H1 (cell line): ENCODE data around the gene SELENOV. TPM values are rescaled to one million over a fixed set of nuclear protein-coding genes. Genes with fewer than 3 reads are reported as not detected.

Experiments used
- CTCF ChIA-PET: fragments of 300-600 bp; sonication (Branson Sonifier 250); formaldehyde crosslinking; loops from one replicate; lab custom pipeline; 2021; ENCODE audit not compliant: partially characterized antibody; lab: Charles Lee
- POLR2A ChIA-PET: fragments of 300-600 bp; sonication (Branson Sonifier 250); formaldehyde crosslinking; loops from one replicate; lab custom pipeline; 2021; ENCODE audit warnings: inconsistent platforms; ENCODE audit not compliant: partially characterized antibody; lab: Charles Lee
- DNase-seq, 2 experiments: peaks; one replicate each; pipeline versions ENCODE4 v3.0.0 to v3.0.0-alpha.2; 2010 to 2022; ENCODE audit warnings: low spot score in 2 of 2, low read depth in 1 of 2, mixed read lengths in 1 of 2
- FAIRE-seq: peaks from 2 replicates; lab custom pipeline; 2011; peaks lifted over from hg19 to GRCh38; lab: Jason Lieb, UNC
- H2AFZ ChIP-seq: 2 replicates; pipeline ENCODE4 v1.8.1; 2012; ENCODE audit warnings: low read length, inconsistent platforms
- H2AK5ac ChIP-seq: 2 replicates; pipeline ENCODE4 v1.6.1; 2013; ENCODE audit warnings: low read depth, low read length
- H2BK120ac ChIP-seq: replicated peaks from 2 replicates; pipeline ENCODE3; 2013; ENCODE audit warnings: low read depth, low read length, inconsistent platforms
- H2BK12ac ChIP-seq: 2 replicates; pipeline ENCODE4 v1.6.1; 2013; ENCODE audit warnings: low read depth, low read length
- H2BK15ac ChIP-seq: 2 replicates; pipeline ENCODE4 v1.6.1; 2013; ENCODE audit warnings: low read length
- H2BK20ac ChIP-seq: 2 replicates; pipeline ENCODE4 v1.6.1; 2013; ENCODE audit warnings: low read length
- H2BK5ac ChIP-seq: 2 replicates; pipeline ENCODE4 v1.6.1; 2013; ENCODE audit warnings: low read depth, low read length
- H3K14ac ChIP-seq: 2 replicates; pipeline ENCODE4 v1.6.1; 2013; ENCODE audit warnings: inconsistent platforms; ENCODE audit not compliant: insufficient read length
- H3K18ac ChIP-seq: 2 replicates; pipeline ENCODE4 v1.6.1; 2013; ENCODE audit warnings: low read length; ENCODE audit errors: extremely low read depth
- H3K23ac ChIP-seq: 2 replicates; pipeline ENCODE4 v1.6.1; 2013; ENCODE audit warnings: inconsistent platforms; ENCODE audit not compliant: insufficient read length
- H3K23me2 ChIP-seq: 2 replicates; pipeline ENCODE4 v1.6.1; 2013; ENCODE audit warnings: low read depth, low read length
- H3K27ac ChIP-seq: 2 replicates; pipeline ENCODE4 v1.6.1; 2011; ENCODE audit warnings: low read depth, low read length, inconsistent platforms
- H3K27me3 ChIP-seq, 4 experiments: replicated peaks in 1 of 4; 1 replicate in 1 of 4; 2 replicates in 3 of 4; pipeline versions ENCODE4 v1.6.1 to v1.8.1; 2011 to 2013; ENCODE audit warnings: low read length in 3 of 4, mild to moderate bottlenecking in 3 of 4, inconsistent platforms in 2 of 4, mixed read lengths in 2 of 4, moderate library complexity in 1 of 4; ENCODE audit not compliant: control insufficient read depth in 3 of 4, insufficient read depth in 3 of 4; ENCODE audit errors: extremely low read depth in 1 of 4
- H3K36me3 ChIP-seq, 4 experiments: 2 replicates each; pipeline versions ENCODE4 v1.6.1 to v1.8.1; 2011 to 2013; ENCODE audit warnings: mild to moderate bottlenecking in 4 of 4, low read length in 3 of 4, moderate library complexity in 2 of 4, control low read depth in 1 of 4, inconsistent platforms in 1 of 4; ENCODE audit not compliant: insufficient read depth in 4 of 4, control insufficient read depth in 2 of 4
- H3K4ac ChIP-seq: replicated peaks from 2 replicates; pipeline ENCODE3; 2013; ENCODE audit warnings: low read length, low read depth, mixed read lengths, inconsistent platforms; ENCODE audit not compliant: insufficient read length
- H3K4me1 ChIP-seq, 4 experiments: replicated peaks in 1 of 4; 1 replicate in 1 of 4; 2 replicates in 3 of 4; pipeline versions ENCODE4 v1.6.1 to v1.8.1; 2011 to 2013; ENCODE audit warnings: low read length in 3 of 4, inconsistent platforms in 2 of 4, mixed read lengths in 1 of 4; ENCODE audit not compliant: insufficient read depth in 4 of 4, control insufficient read depth in 3 of 4
- H3K4me2 ChIP-seq, 2 experiments: 2 replicates each; pipeline versions ENCODE4 v1.6.1 to v1.8.1; 2011 to 2013; ENCODE audit warnings: low read depth in 2 of 2, low read length in 2 of 2, control low read depth in 1 of 2, inconsistent platforms in 1 of 2, mild to moderate bottlenecking in 1 of 2; ENCODE audit not compliant: insufficient read depth in 1 of 2
- H3K4me3 ChIP-seq, 4 experiments: fragments of 200-600, 300-600 bp in 1 of 4; sonication (generic), shearing (Covaris generic), sonication (Bioruptor Twin) in 1 of 4; 2 replicates each; pipeline versions ENCODE4 v1.5.1 to v1.8.1; 2011 to 2016; ENCODE audit warnings: low read length in 4 of 4, low read depth in 3 of 4, control low read depth in 2 of 4, inconsistent platforms in 2 of 4, mild to moderate bottlenecking in 2 of 4, mixed read lengths in 1 of 4, moderate library complexity in 1 of 4; ENCODE audit not compliant: insufficient read depth in 2 of 4; ENCODE audit errors: extremely low read depth in 1 of 4
- H3K56ac ChIP-seq: replicated peaks from 2 replicates; pipeline ENCODE3; 2013; ENCODE audit warnings: low read depth, mild to moderate bottlenecking, mixed read lengths, low read length, inconsistent platforms; ENCODE audit not compliant: insufficient read length
- H3K79me1 ChIP-seq: 2 replicates; pipeline ENCODE4 v1.6.1; 2013; ENCODE audit warnings: low read depth, low read length, control low read depth
- H3K79me2 ChIP-seq, 2 experiments: 2 replicates each; pipeline versions ENCODE4 v1.6.1 to v1.8.1; 2012 to 2013; ENCODE audit warnings: low read length in 2 of 2, mild to moderate bottlenecking in 2 of 2, inconsistent platforms in 1 of 2; ENCODE audit not compliant: insufficient read depth in 2 of 2, control insufficient read depth in 1 of 2
- H3K9ac ChIP-seq, 4 experiments: replicated peaks in 1 of 4; 1 replicate in 1 of 4; 2 replicates in 3 of 4; pipeline versions ENCODE4 v1.6.1 to v1.8.1; 2011 to 2013; ENCODE audit warnings: low read depth in 3 of 4, low read length in 3 of 4, control low read depth in 2 of 4, mild to moderate bottlenecking in 2 of 4, moderate library complexity in 2 of 4, inconsistent platforms in 1 of 4; ENCODE audit errors: extremely low read depth in 1 of 4
- H3K9me3 ChIP-seq, 2 experiments: 2 replicates each; pipeline versions ENCODE4 v1.6.1 to v1.8.1; 2012 to 2013; ENCODE audit warnings: mild to moderate bottlenecking in 2 of 2, moderate library complexity in 2 of 2, control low read depth in 1 of 2, inconsistent platforms in 1 of 2, low read depth in 1 of 2, low read length in 1 of 2, mixed read lengths in 1 of 2; ENCODE audit not compliant: insufficient read depth in 2 of 2
- H4K20me1 ChIP-seq, 2 experiments: replicated peaks in 1 of 2; 2 replicates each; pipeline versions ENCODE3 to v1.8.1; 2011 to 2013; ENCODE audit warnings: inconsistent platforms in 2 of 2, low read length in 2 of 2, mild to moderate bottlenecking in 1 of 2; ENCODE audit not compliant: insufficient read depth in 2 of 2, control insufficient read depth in 1 of 2
- H4K5ac ChIP-seq: 2 replicates; pipeline ENCODE4 v1.6.1; 2013; ENCODE audit warnings: low read length, low read depth, mixed read lengths, inconsistent platforms; ENCODE audit not compliant: insufficient read length
- H4K8ac ChIP-seq: 2 replicates; pipeline ENCODE4 v1.8.0; 2013; ENCODE audit warnings: mild to moderate bottlenecking, moderate library complexity, low read length, inconsistent platforms; ENCODE audit not compliant: insufficient read depth; ENCODE audit errors: extremely low read depth
- H4K91ac ChIP-seq: replicated peaks from 2 replicates; pipeline ENCODE3; 2013; ENCODE audit warnings: low read length, mixed read lengths, inconsistent platforms; ENCODE audit not compliant: insufficient read length
- CTBP2 ChIP-seq: IDR thresholded peaks from 2 replicates; pipeline ENCODE4 v1.7.0; 2011; ENCODE audit warnings: borderline replicate concordance, mild to moderate bottlenecking, moderate library complexity, mixed read lengths, low read length; ENCODE audit not compliant: insufficient read depth, insufficient read length
- E2F6 ChIP-seq: IDR thresholded peaks from 2 replicates; pipeline ENCODE4 v1.6.1; 2012; ENCODE audit warnings: inconsistent platforms
- HDAC6 ChIP-seq: IDR thresholded peaks from one replicate; pipeline ENCODE4 v1.7.1; 2012; ENCODE audit warnings: low read depth, mild to moderate bottlenecking, inconsistent platforms, low read length, moderate library complexity
- JUN ChIP-seq: IDR thresholded peaks from 2 replicates; pipeline ENCODE4 v1.6.1; 2011; ENCODE audit warnings: low read depth, mild to moderate bottlenecking, improper control_type of control experiment, low read length
- NRF1 ChIP-seq: IDR thresholded peaks from 2 replicates; pipeline ENCODE4 v1.6.1; 2011; ENCODE audit warnings: mild to moderate bottlenecking, low read depth, low read length, improper control_type of control experiment
- POLR2AphosphoS5 ChIP-seq: IDR thresholded peaks from 2 replicates; pipeline ENCODE4 v1.6.1; 2011; ENCODE audit warnings: low read depth, low read length
- TEAD4 ChIP-seq: IDR thresholded peaks from 2 replicates; pipeline ENCODE4 v1.6.1; 2012; ENCODE audit warnings: low read depth, low read length, inconsistent platforms, mixed read lengths
- WGBS, 2 experiments: shearing (Covaris generic) in 1 of 2; methylation state at CpG; one replicate each; pipeline versions ENCODE4 v1.1.6 to v1.1.7; 2013 to 2015; ENCODE audit warnings: low lambda C conversion rate in 2 of 2, mixed read lengths in 2 of 2, inconsistent platforms in 1 of 2, low coverage in 1 of 2, missing lambda C conversion rate in 1 of 2; ENCODE audit not compliant: insufficient replicate concordance in 2 of 2, insufficient coverage in 1 of 2, insufficient read length in 1 of 2; ENCODE audit errors: extremely low coverage in 1 of 2, missing lambda C conversion rate in 1 of 2; 5-methylcytosine and 5-hydroxymethylcytosine counted together
- polyA plus RNA-seq, 7 experiments: library from polyadenylated mRNA; depleted of rRNA in 3 of 7; stranded (reverse) in 5 of 7; unstranded in 2 of 7; fragments of >200 nt in 5 of 7; fragments of 200-250 nt in 2 of 7; gene quantifications; 1 replicate in 5 of 7; 2 replicates in 1 of 7; 4 replicates in 1 of 7; pipeline versions ENCODE4 v1.2.1 to v1.2.3, GENCODE V29; 2011 to 2013; ENCODE audit warnings: missing spikeins in 2 of 7, mixed read lengths in 2 of 7
- total RNA-seq: library from RNA; stranded (reverse); fragmentation: NEBNext Ultra II Directional; extraction: Animal tissue kit (Norgen Biotek cat#: 25700); gene quantifications from 2 replicates; pipeline ENCODE4 v1.2.1, GENCODE V29; 2021
- TF ChIP-seq, protein P1 (sequence below): IDR thresholded peaks from 2 replicates; pipeline ENCODE4 v1.6.1; 2012; ENCODE audit warnings: low read length, inconsistent platforms

The SELENOV gene
- total and polyA plus RNA-seq, 2 of the 8 experiments (the other 6 are each of a cell fraction or from before 2014, with no cell fraction given), result 8.4 to 10.7 TPM

- peak overlapping the region in 2 of 4 experiments; percentile 27 to 48; a peak in 3 of 7 replicates for H3K9ac ChIP-seq
- H3K14ac ChIP-seq, result no peak overlapping the region
- no peak overlapping the region for H3K23ac ChIP-seq
- peaks cover 15 to 50% (median 43%) of the 10 kb centered on the region in 4 experiments for H3K27me3 ChIP-seq
- H3K18ac ChIP-seq, result peak overlapping the region; percentile 9; the same call in 1 of the 2 replicates
- peak overlapping the region; percentile 94; the same call in 1 of the 2 replicates for H2BK15ac ChIP-seq
- peak overlapping the region; percentile 70; the same call in 1 of the 2 replicates for H2AFZ ChIP-seq
- peak overlapping the region; percentile 60 for H4K8ac ChIP-seq
- peak overlapping the region; percentile 2 for H4K5ac ChIP-seq
- peak overlapping the region; percentile 87 for H3K4me2 ChIP-seq
- no peaks in the 10 kb centered on the region for H4K20me1 ChIP-seq
- H4K91ac ChIP-seq, result peak overlapping the region; percentile 81
- POLR2A ChIA-PET, result interaction anchor here (0.6 to 11.1 kb wide), 20 partner anchors 9 to 107 kb away, joined by 3 to 96 read pairs (median 6); partner anchors contain the start of genes EID2B, MED29, PAF1 and PLEKHG2
- peak overlapping the region; percentile 29; the same call in 1 of the 2 replicates for H2BK5ac ChIP-seq
- peaks cover 4 to 6% (median 5%) of the 10 kb centered on the region in 4 experiments; a peak in 5 of 7 replicates for H3K4me1 ChIP-seq
- no peaks in the 10 kb centered on the region for H3K79me1 ChIP-seq
- no peaks in the 10 kb centered on the region for H3K36me3 ChIP-seq
- peak overlapping the region; percentile 54; the same call in 1 of the 2 replicates for H2AK5ac ChIP-seq
- FAIRE-seq (peak; percentile 19), DNase-seq (peak in 1 of 2 experiments; percentile 85)
- H3K9me3 ChIP-seq, result peaks cover 0 to 8% of the 10 kb centered on the region in 2 experiments; a peak in 3 of 4 replicates
- no peak overlapping the region for H3K27ac ChIP-seq
- H3K4ac ChIP-seq, result peak overlapping the region; percentile 97
- no peak overlapping the region for H2BK20ac ChIP-seq
- CTCF ChIA-PET, result interaction anchor here (0.6 to 6.5 kb wide), 15 partner anchors 9 to 246 kb away, joined by 3 to 47 read pairs (median 5); partner anchors contain the start of genes EID2 and EID2B
- H2BK12ac ChIP-seq, result peak overlapping the region; percentile 86
- H3K23me2 ChIP-seq, result peaks cover 15% of the 10 kb centered on the region
- H3K56ac ChIP-seq, result peak overlapping the region; percentile 9
- H2BK120ac ChIP-seq, result peak overlapping the region; percentile 91
- H3K4me3 ChIP-seq, result peak overlapping the region; percentile 45 to 85 (median 56)
- no peaks in the 10 kb centered on the region for H3K79me2 ChIP-seq
- 4% methylated on average over 32 of the region's 40 CpGs; no CpG with 5 or more reads in 1 of the 2 experiments for whole genome bisulfite sequencing, 2 experiments
- TF ChIP-seq POLR2AphosphoS5, result no peak
- TF ChIP-seq NRF1, result no peak
- TF ChIP-seq HDAC6, result no peak
- TF ChIP-seq CTBP2, result no peak
- TF ChIP-seq E2F6, result no peak; the same call in 1 of the 2 replicates
- TF ChIP-seq, protein P1, sequence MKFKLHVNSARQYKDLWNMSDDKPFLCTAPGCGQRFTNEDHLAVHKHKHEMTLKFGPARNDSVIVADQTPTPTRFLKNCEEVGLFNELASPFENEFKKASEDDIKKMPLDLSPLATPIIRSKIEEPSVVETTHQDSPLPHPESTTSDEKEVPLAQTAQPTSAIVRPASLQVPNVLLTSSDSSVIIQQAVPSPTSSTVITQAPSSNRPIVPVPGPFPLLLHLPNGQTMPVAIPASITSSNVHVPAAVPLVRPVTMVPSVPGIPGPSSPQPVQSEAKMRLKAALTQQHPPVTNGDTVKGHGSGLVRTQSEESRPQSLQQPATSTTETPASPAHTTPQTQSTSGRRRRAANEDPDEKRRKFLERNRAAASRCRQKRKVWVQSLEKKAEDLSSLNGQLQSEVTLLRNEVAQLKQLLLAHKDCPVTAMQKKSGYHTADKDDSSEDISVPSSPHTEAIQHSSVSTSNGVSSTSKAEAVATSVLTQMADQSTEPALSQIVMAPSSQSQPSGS, result no peak
- TF ChIP-seq JUN, result no peak
- no peak for TF ChIP-seq TEAD4
Measured at GRCh38 chr19:39497996-39498797, 16.7 kb upstream of the SELENOV start.
